ENCODE results near the gene ZNF608.

The ZNF608 gene, protein sequence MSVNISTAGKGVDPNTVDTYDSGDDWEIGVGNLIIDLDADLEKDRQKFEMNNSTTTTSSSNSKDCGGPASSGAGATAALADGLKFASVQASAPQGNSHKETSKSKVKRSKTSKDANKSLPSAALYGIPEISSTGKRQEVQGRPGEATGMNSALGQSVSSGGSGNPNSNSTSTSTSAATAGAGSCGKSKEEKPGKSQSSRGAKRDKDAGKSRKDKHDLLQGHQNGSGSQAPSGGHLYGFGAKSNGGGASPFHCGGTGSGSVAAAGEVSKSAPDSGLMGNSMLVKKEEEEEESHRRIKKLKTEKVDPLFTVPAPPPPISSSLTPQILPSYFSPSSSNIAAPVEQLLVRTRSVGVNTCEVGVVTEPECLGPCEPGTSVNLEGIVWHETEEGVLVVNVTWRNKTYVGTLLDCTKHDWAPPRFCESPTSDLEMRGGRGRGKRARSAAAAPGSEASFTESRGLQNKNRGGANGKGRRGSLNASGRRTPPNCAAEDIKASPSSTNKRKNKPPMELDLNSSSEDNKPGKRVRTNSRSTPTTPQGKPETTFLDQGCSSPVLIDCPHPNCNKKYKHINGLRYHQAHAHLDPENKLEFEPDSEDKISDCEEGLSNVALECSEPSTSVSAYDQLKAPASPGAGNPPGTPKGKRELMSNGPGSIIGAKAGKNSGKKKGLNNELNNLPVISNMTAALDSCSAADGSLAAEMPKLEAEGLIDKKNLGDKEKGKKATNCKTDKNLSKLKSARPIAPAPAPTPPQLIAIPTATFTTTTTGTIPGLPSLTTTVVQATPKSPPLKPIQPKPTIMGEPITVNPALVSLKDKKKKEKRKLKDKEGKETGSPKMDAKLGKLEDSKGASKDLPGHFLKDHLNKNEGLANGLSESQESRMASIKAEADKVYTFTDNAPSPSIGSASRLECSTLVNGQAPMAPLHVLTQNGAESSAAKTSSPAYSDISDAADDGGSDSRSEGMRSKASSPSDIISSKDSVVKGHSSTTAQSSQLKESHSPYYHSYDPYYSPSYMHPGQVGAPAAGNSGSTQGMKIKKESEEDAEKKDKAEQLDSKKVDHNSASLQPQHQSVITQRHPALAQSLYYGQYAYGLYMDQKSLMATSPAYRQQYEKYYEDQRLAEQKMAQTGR (N-terminal part only)

DNA sequence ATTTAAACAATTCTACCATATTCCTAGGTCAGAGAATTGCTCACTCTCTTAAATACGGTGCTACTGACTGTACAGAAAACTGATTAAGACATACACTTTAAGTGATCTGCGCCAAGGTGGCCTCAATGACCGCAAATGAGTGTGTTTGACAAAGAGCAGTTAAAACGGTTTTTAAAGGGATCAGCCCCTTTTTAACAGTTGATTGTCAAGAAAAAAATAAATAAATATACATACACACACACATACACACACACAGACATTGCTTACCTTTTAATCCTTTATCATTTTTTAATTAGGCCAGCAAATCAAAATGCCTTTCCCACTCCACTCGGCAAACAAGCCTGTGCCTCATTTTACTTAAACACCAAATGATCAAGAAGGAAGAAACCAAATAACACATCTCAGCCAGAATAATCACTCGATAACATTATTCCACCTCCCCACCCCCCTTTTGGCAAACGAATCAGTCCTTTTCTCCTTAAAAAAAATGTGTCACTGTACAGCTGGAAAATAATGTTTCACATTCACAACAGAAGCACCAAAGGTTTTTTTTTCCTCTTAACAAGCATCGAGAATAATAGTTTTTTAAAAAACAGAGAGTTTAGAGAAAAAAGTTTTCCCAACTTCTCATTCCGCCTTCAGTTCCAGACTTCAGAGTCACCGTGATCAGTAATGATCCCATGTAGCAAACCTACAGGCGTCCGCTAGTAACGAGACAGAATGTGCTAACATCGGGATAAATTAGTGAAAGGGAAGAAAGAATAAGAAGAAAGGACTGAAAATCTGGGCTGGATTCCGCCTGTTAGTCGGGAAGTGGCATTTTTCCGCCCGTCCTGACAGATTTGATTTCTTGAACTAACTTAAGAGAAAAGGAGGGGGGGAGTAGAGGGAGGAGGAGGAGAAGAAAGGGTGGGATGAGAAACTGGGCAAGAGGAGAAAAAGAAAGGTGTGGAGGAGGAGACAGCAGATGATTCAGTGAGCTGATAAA lies at the start of gene ZNF608:
ZNF608 (minus strand) TSS at position 712 of the 988 bp plus-strand sequence. CDS start 1,650 bp downstream, outside the sequence.
- DNase-seq = peak; percentile 40

DNA sequence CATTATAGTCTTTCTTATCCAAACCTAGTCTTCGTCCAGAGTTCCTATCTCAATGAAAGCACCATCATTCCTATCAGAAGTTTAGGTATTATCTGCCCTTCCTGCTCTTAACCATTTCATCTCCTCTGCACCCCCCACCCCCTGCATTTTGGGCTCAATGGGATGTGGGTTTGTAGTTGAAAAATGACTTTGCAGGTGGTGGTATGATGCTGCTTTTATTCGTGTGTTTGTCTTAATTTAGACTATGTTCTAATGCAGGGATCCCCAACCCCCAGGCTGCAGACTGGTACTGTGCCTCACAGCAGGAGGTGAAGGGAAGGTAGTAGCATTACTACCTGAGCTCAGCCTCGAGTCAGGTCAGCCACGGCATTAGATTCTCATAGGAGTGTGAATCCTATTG lies 49.4 kb upstream of the ZNF608 start:
- no peak for DNase-seq

DNA sequence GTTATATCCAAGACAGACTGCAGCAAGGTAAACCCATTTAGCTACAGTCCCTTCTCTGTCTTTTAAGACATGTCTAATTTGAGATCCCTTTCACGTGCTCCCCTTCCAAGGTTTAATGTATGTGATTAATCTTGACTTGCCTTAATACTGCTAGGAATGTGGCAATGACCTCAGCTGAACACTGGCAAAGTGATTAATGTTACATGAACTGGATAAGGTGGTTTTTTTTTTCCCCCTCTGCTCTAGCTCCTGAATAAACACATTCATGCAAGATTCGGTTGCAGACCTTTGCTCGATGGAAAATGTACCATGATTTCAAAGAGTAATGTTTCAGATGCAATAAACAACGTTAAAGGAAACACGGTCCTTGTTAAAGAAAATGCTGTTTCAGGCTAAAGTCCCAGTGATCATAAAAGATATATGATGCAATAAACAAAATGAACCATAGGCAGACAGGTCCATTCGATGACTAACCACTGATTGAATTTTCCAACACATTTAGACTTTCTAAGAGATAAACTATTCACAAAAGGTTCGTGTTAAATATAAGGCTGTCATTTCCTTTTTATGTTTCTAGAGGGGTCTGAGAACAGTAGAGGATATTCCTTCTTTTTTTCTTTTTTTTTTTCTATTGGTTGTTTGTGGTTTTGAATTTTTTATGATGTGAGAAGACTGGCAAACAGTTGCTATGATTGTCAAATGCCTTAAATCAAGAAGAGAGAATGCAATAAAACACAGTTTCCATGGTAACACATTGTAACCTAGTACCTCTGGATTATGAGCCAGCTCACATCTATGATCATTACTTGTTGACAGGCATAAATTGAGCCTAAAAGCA lies 44.7 kb upstream of the ZNF608 start:
- peak; percentile 14 for DNase-seq

DNA sequence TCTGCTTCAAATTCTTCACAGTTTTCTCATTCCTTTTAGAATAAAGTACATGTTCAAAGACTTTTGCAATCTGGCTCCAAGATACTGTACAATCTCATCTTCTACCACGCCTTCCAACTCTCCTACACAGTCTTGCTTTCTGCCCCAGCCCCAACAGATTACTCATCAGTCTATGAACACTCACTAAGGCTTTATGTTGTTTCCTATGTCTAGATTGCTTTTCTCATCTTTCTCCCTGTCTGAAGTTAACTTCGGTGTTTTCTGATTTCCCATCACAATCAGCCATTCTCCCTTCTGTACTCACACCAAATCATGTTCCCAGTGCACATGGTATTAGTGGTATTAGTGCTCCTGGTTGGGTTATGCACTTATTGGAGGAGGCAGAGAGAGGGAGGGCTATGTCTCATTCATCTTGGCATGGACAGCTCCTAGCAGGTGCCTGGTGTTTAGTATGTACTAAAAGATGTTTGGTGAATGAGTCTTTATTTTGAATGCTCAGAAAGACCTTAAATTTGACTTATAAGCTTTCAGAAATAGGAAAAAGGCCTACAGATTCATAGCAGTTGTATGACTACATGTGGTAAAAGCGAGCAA lies 44.0 kb upstream of the ZNF608 start:
- no peak for DNase-seq

DNA sequence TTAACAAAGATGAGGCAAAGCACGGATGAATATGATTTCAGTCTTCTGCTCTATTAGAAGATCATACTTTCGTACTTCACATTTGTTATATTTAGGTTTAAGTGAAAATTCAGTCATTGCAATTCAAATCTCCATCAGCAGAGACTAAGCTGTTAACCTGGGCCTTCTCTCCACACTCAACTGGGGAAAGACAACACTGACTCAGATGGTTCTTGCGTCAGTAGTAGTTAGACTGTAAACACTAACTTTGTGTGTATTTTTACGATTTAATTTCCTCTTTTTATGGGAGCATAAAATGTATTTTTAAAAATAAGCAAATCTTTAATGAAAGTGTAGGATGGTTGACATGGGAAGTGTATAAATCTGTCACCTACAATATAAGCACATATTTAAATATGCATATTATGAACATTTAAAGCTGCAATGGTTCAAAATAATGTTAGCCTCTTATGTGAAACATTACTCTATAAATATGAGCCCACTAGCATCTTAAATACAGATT lies 42.7 kb upstream of the ZNF608 start:
- no peak for DNase-seq

DNA sequence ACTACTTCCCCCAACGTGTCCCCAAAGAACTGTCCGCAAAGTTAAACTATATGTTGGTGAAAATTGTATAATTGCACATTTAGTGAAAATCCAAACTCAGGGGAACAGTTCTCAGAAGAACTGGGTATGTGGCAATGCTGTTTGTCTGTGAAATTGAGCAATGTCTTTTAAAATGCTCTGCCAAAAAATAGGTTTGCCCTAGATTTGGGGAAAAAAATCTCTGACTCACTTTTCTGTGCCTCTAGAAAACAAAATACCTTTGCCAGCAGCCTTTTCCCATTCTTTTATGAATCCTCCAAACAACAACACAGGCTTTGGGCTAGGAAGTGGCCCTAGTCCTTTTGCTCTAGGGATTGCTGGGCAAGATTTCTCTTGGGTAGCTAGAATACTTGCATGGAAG lies 37.4 kb upstream of the ZNF608 start:
- no peak for DNase-seq

DNA sequence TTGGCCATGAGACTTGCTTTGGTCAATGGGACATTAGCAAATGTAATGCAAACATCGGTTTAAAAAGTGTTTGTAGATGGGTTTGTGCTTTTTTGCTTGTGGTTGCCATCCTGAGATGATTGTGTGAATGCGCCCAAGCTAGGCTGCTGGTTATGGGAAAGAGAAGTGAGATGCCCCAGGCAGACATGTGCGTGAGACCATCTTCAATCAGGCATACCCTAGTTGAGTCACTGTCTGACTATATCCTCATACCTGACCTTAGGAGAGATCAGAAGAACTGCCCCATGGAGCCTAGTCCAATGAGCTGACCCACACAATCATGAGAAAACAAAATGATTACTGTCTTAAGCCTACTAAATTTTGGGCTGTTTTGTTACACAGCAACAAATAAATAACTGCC lies 36.8 kb upstream of the ZNF608 start:
- DNase-seq = no peak

DNA sequence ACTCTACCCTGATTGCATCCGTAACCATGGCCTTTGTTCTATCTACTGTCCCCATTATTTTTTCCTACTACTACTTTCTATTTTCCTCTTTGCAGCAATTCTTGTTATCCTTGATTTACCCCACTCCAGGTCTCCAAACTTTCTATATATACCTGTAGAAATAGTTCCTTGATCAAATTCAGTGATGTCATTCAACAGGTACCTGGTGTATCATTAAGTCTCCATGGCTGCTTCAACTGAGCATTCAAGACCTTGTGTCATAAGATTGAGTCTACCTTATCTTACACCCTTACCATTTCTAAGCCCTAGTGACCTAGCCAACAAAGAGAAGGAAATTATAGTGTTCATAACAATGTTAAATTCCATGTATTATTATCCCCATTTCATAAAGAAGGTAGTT lies 35.8 kb upstream of the ZNF608 start:
- no peak for DNase-seq

DNA sequence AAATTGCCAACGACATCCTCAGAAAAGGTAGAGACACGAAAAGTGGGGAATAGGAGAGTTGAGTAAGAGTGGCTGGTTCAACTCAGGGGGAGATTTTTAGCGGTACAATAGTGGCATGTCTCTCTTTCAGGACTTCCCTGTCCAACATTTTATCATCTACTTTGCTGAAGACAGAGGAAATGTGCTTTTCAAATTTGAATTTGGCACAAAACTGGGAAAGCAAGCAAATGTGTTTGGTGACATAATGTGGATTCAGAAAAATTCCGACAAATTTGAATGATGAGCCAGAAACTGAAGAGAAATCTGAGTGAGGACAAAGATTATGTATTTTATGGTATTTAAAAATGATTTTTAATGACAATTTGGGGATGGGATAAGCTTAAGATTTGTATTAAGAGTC lies 33.6 kb upstream of the ZNF608 start:
- DNase-seq = no peak

DNA sequence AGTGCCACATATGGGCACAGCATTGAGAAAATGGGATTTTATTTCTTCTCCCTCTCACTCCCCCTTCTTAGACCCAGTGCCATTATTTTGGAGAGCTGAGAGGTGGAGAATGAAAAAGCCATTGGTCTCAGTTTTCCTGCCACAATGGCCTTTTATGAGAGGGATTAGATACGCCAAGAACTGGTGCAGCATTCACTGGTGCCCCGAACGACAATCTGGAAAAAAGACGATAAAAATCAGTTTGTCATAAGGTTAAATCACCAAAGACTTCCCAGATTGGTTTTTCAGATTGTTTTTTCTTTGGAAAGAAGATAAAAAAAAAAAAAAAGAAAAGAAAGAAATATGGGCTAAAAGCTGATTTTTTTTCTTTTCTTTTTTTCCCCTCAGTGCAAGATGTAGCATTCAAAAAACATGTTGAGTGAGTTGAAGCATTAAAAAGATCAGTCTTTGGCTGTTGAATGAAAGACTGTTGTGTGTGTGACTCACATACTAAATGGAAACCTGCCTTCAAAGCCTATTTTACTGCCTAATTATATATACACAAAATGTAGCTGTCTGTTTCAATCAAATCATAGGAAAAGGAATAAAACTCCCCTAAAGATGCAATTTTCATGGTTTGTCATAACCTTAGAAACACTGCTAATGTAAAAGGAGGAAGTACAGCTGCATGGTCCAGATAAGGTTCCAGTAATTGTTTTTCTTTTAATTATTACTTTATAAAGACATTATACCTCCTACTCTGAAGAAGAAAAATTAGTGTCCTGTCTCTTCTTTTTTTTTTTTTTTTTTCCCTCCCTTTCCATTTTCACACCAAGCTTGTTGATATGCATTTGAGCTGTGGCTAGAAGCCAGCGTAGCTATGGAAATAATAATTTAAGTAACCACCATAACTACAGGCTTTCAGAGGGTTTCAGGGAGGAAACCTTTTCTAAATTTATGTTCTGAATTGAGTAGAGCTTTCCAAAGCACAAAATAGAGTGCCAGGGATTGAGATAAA lies 27.2 kb upstream of the ZNF608 start:
- peak; percentile 0 for DNase-seq

DNA sequence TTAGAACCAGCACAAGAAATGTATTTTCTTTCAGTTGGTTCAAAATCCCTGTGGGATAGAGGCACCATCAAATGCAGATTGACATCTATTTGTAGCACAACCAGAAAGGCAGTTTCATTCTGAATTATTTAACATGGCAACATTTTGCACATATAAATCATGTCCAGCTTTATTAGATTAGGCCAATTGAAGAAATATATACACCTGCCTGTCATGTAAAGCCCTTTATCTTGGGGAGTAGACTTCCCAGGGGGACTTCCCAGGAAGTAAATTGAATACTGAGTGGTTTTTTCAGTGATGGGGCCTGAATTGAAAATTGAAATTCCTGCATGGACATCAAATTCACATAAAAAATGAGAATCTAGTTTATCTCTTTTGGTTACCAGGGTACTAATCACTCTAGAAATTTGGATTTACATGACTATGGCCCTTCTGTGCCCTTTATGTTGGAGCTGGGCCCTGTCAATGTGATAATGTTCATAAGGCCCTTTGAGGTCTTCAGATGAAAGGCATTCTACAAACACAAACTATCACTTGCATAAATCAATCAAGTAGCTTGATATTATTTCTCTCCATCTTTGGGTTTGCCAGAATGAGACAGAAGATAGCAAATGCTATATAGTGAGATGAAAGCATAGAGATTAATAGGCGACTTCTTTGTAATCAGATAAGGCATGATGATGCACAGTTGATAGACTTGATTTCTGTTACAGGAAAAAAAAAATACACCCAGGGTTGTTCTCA lies 26.2 kb upstream of the ZNF608 start:
- no peak for DNase-seq

DNA sequence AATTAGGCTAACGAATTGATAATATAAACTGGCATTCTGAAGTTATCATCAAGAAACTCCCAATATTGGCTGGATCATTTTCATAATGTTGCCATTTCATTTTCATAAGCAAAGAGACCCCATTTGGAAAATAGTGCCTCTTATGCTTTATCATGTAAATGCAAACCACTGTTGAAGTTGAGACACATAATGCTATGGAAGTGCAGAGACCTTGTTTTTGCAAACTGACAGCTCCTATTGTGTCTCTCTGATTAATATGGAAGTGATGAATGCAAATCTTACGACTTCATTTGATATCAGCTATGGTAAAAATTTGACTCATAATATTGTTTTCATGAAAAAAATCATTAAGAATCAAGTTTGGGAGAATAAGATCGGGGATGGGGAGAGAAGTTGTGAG lies 25.3 kb upstream of the ZNF608 start:
- no peak for DNase-seq

DNA sequence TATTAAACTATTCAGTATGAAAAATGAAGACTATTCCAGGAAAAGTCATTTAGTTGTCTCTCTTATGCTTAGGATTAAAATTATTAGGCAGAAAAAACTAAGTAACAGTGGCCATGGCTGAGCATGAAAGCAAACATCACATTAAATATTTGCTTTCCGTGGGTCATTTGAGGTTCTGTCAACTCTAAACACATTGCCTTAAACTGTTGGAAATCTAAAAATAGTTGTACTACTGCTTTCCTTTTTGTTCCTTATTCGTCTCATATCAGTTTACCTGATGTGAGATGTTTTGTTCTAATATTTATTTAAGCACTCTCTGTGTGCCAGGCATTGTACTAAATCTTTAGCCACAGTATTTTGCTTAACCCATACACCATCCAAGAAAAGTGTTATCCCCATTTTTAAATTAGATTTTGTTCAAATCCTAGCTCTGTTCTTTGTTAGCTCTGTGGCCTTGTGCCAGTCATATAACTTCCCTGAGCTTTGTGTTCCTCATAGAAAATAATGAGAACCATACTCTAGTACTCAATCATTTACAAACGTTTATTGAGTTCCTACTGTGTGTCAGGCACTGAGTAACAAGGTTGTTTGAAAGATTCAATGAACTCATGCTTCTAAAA lies 18.7 kb upstream of the ZNF608 start:
- peak; percentile 6 for DNase-seq

DNA sequence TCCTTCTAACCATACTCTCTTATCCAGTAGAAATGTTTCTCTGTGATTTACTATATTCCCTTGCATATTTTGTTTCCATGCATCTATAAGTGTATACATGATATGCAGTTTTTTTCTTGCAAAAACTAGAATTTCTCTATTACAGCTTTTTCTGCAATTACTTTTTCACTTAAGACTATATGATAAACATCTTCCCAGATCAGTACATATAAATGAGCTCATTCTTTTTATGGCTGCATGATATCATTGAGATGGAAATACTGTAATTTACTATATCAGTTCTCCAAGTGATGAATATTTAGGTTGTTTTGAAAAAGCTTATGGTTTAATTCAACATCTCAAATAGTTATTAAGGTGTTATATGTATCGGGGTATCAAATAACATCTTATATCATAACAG lies 18.1 kb upstream of the ZNF608 start:
- no peak for DNase-seq

DNA sequence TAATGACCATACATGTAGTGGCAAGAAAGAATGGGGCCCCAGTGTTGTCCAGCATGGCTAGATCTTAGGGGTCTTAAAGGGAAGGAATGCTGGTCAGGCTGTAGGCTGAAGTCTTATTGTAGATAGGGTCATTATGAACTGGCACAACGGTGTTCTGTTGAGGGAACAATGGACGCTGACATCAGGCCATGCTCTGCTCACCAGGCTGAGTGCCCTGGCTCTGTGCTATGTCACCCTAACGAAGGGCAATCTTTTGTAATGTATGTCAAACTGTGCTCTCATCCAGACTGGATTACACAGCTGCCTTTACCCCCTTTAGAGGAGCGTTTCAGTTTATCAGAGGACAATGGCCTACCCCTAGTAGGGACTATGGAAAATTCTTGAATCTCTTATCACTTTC lies 14.6 kb upstream of the ZNF608 start:
- DNase-seq = no peak

DNA sequence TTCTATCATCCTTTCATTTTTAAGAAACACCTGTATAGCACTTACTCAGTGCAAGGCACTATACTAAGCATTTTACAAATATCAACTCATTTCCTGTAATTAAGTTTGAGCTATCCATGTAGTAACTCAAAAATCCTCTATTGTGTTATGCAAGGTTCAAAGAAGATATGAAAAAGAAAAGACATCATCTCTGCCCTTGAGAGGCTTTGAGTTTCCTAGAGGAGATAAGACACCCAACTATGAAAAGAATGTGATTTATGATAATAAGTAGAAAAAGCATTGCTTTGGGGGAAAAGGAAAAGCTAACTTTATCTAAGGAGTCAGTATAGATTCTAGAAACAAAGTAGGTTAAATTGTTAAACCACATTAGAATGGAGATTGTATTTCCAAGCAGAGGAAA lies 14.2 kb upstream of the ZNF608 start:
- no peak for DNase-seq

DNA sequence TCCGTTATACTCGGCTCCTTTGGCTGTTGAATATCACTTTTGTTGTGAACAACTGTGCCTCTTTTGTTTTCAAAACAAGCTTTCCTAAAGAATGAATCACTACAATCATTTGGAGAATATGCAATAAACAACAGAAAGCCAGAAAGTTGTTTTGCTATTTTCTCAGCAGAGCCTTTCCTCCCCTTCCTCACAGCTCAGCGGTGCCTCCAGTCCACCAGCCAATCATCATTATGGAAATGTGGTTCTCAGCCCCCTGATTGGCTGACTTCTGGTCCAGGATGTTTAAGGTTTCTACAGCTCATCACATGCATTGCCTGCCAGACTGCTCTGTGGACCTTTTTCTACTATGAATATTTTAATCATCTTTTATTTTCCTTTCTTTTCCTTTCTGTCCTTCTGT lies 9.1 kb upstream of the ZNF608 start:
- no peak for DNase-seq

DNA sequence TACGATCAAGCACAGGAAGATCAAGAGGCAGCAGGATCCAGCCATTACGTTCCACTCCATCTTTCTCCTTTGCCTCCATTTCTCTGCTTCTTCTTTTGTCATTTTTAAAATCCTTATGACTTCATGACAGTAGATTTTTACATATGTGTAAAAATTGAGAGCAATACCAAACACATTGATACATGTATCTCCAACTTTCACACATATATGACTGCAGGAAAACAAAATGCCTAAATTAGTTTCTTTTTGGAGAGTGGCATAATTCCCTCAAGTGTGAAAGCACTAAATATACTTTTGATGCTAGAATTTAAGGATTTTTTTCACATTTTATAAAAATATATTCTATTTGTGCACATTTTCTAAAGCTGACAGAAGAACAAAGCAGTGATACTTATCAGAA lies 8.6 kb upstream of the ZNF608 start:
- no peak for DNase-seq

Measured in DMS79 treated with DMSO at 0.1 percent for 48 hours (cell line).